Testis (tissue), 3 donors: Measurements from ENCODE around the gene ANAPC16. TPM values are rescaled to one million over a fixed set of nuclear protein-coding genes. Genes with fewer than 3 reads are reported as not detected.
A peak's percentile ranks its signal among the peaks of the same experiment; 100 is the strongest.

Source experiments
- DNase-seq: peaks from one replicate; pipeline ENCODE4 v3.0.0-alpha.2; 2019
- H3K27ac ChIP-seq, 2 donors: fragments of 200-600 bp; sonication (generic); one replicate each; pipeline ENCODE4 v1.5.1; 2019
- H3K27me3 ChIP-seq: fragments of 200-600 bp; sonication (generic); one replicate; pipeline ENCODE4 v1.5.1; 2019
- H3K36me3 ChIP-seq: fragments of 200-600 bp; sonication (generic); one replicate; pipeline ENCODE4 v1.5.1; 2017; ENCODE audit warnings: low read depth; ENCODE audit errors: missing control alignments
- H3K4me1 ChIP-seq: fragments of 200-600 bp; sonication (generic); one replicate; pipeline ENCODE4 v1.5.1; 2019
- H3K4me3 ChIP-seq, 2 donors: fragments of 200-600 bp; sonication (generic); one replicate each; pipeline ENCODE4 v1.5.1; 2017 to 2019
- H3K9me3 ChIP-seq: fragments of 200-600 bp; sonication (generic); one replicate; pipeline ENCODE4 v1.5.1; 2017
- CTCF ChIP-seq, 3 experiments: fragments of 450-650 bp in 2 of 3; fragments of 200-600 bp in 1 of 3; sonication (generic) in 1 of 3; IDR thresholded peaks; one replicate each; pipeline ENCODE4 v1.5.1; 2016 to 2019; ENCODE audit warnings: antibody characterized with exemption in 3 of 3, mild to moderate bottlenecking in 2 of 3, moderate library complexity in 1 of 3
- POLR2A ChIP-seq: fragments of 450-650 bp; IDR thresholded peaks from one replicate; pipeline ENCODE4 v1.6.1; 2017; ENCODE audit warnings: antibody characterized with exemption, mild to moderate bottlenecking, moderate library complexity
- WGBS, 2 donors: methylation state at CpG; one replicate each; pipeline ENCODE4 v1.1.5; 2018; 5-methylcytosine and 5-hydroxymethylcytosine counted together
- intact Hi-C: fragments of 100-400 bp; cut with DNase I; formaldehyde crosslinking; loops from one replicate; pipeline ENCODE4 v1.15.1; 2023; ENCODE audit warnings: low total_unique reads
- polyA plus RNA-seq: library from polyadenylated mRNA; stranded (reverse); fragments of 350-450 nt; fragmentation: Illumina TruSeq; extraction: RNeasy Lipid Tissue Mini Kit (QIAGEN cat#74804); gene quantifications from one replicate; pipeline ENCODE4 v1.2.3, GENCODE V29; 2014; ENCODE audit warnings: low read depth, low replicate concordance; ENCODE audit not compliant: insufficient read depth
- total RNA-seq, 2 donors: library from RNA; depleted of rRNA; stranded (reverse); fragments of >200 nt; gene quantifications; one replicate each; pipeline ENCODE4 v1.2.3, GENCODE V29; 2016

ANAPC16 gene
- total and polyA plus RNA-seq, 3 donors from 2014 or later = 43.8 to 96.0 (median 47.9) TPM

- peaks cover 14% of the 10 kb centered on the region for H3K4me1 ChIP-seq
- H3K9me3 ChIP-seq = no peaks in the 10 kb centered on the region
- 63 to 79% methylated on average over 4 to 5 of the region's 5 CpGs for WGBS, 2 donors
- TF ChIP-seq POLR2A (no peak), CTCF (IDR thresholded peaks at IDR 0.05) (no peak)
- intact Hi-C loops = loop anchor here (10.0 kb wide), 1 partner anchor 64 kb away; no protein-coding TSS in a partner anchor
- no peak overlapping the region for H3K4me3 ChIP-seq
- no peaks in the 10 kb centered on the region for H3K27me3 ChIP-seq
- H3K27ac ChIP-seq = peak overlapping the region; percentile 9 to 36
- peak; percentile 42 for DNase-seq
- no peaks in the 10 kb centered on the region for H3K36me3 ChIP-seq
Observed at GRCh38 chr10:72270607-72271281, 54.9 kb downstream of the ANAPC16 start.

- peak; percentile 95 for DNase-seq
- H3K36me3 ChIP-seq = no peaks in the 10 kb centered on the region
- intact Hi-C loops = loop anchor here (10.0 kb wide), 1 partner anchor 62 kb away; no protein-coding TSS in a partner anchor
- H3K9me3 ChIP-seq = no peaks in the 10 kb centered on the region
- peaks cover 25% of the 10 kb centered on the region for H3K4me1 ChIP-seq
- H3K27me3 ChIP-seq = no peaks in the 10 kb centered on the region
- peak overlapping the region; percentile 95 to 97 for H3K27ac ChIP-seq
- H3K4me3 ChIP-seq = peak overlapping the region; percentile 93 to 96
- 2% methylated on average over 7 to 28 of the region's 28 CpGs for WGBS, 2 donors
- TF ChIP-seq POLR2A = no peak
- no peak for TF ChIP-seq CTCF (IDR thresholded peaks at IDR 0.05)
Observed at GRCh38 chr10:72272689-72273409, 57.0 kb downstream of the ANAPC16 start.

GRCh38 chr10:72273410-72274212 lies 57.8 kb downstream of the ANAPC16 start, which contains the start of gene DDIT4:
TSS of gene DDIT4 (plus strand) at chr10:72273924. CDS start at chr10:72274217, 293 bp downstream.
- peak; percentile 100 for TF ChIP-seq POLR2A
- no peak for TF ChIP-seq CTCF (IDR thresholded peaks at IDR 0.05)
- no peaks in the 10 kb centered on the region for H3K27me3 ChIP-seq
- H3K4me3 ChIP-seq = peak within 1 kb of the TSS; percentile 93 to 96
- H3K36me3 ChIP-seq = no peaks in the 10 kb centered on the region
- DNase-seq = peak; percentile 99
- intact Hi-C loops = loop anchor here (10.0 kb wide), 1 partner anchor 61 kb away; no protein-coding TSS in a partner anchor
- H3K9me3 ChIP-seq = no peaks in the 10 kb centered on the region
- H3K4me1 ChIP-seq = peaks cover 29% of the 10 kb centered on the region
- H3K27ac ChIP-seq = peak within 1 kb of the TSS; percentile 95 to 97
- 0% methylated on average over 2 to 67 of the region's 67 CpGs for WGBS, 2 donors

- no peak for TF ChIP-seq CTCF (IDR thresholded peaks at IDR 0.05)
- peaks cover 31% of the 10 kb centered on the region for H3K4me1 ChIP-seq
- H3K36me3 ChIP-seq = no peaks in the 10 kb centered on the region
- intact Hi-C loops = loop anchor here (10.0 kb wide), 1 partner anchor 61 kb away; no protein-coding TSS in a partner anchor
- peak overlapping the region; percentile 93 to 96 for H3K4me3 ChIP-seq
- DNase-seq = no peak
- 0% methylated on average over 28 to 39 of the region's 40 CpGs for WGBS, 2 donors
- H3K9me3 ChIP-seq = no peaks in the 10 kb centered on the region
- H3K27ac ChIP-seq = peak overlapping the region; percentile 95 to 96
- H3K27me3 ChIP-seq = no peaks in the 10 kb centered on the region
Observed at GRCh38 chr10:72274213-72274729, 58.5 kb downstream of the ANAPC16 start.
